ENCODE measurements around the gene SLC4A3. TPM values are rescaled to one million over a fixed set of nuclear protein-coding genes. Genes with fewer than 3 reads are reported as not detected.

The SLC4A3 gene
- total and polyA plus RNA-seq, 2 of the 13 experiments (the other 11 are each of a cell fraction or from before 2014, with no cell fraction given): 0.18 to 0.95 TPM

DNA sequence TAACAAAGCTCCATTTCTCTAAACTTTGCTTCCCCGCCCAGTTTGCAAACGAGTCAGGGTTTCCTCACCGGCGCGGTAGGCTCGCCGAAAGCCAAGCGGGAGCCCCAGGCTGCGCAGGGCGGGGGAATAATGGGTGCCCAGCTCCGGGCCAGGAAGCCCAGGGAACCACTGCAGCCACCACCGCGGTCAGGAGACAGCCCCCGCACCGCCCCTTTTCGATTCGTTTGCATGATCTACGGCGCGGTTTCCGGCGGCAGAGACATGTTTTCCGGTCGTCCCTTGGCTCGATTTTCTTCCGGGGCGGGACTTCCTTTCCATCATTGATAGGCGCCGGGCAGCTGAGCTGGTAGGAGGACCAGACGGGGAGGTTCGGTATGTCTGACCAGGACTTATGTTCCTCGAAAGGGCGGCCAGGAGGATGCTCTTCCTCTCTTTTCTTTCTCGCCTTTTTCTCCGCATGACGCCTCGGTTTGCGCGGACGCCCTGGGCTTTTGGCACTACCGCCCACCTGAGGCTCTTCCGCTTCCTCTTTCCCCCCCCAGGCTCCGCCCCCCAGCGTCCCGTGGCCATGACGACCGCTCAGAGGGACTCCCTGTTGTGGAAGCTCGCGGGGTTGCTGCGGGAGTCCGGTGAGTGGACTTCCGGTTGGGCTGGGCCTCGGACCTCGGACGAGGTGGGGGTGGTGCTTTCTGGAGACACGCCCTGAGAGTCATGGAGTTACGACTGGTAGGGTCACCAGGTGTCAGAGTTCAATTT, 29.7 kb upstream of the SLC4A3 start, which contains the start of gene STK11IP (continued):
- no peak for TF ChIP-seq ZNF441 (CRISPR knock-in tag; IDR thresholded peaks at IDR 0.05; ENCODE audit: borderline replicate concordance)
- TF ChIP-seq ZNF546 (CRISPR knock-in tag; conservative IDR thresholded peaks at IDR 0.05): 0 out of 2 replicates have a peak, but pooled peaks have one; percentile 61
- TF ChIP-seq SP140L (CRISPR knock-in tag; IDR thresholded peaks at IDR 0.05; ENCODE audit: borderline replicate concordance): peak; percentile 67; the same call in 1 of the 2 replicates
- TF ChIP-seq ZNF776 (CRISPR knock-in tag; IDR thresholded peaks at IDR 0.05): no peak
- peak; percentile 59; the same call in 1 of the 2 replicates for TF ChIP-seq PPARG (CRISPR knock-in tag; conservative IDR thresholded peaks at IDR 0.05)
- 0 out of 2 replicates have a peak, but pooled peaks have one; percentile 23 for TF ChIP-seq TOPORS (CRISPR knock-in tag; IDR thresholded peaks at IDR 0.05)
- TF ChIP-seq, protein P1, sequence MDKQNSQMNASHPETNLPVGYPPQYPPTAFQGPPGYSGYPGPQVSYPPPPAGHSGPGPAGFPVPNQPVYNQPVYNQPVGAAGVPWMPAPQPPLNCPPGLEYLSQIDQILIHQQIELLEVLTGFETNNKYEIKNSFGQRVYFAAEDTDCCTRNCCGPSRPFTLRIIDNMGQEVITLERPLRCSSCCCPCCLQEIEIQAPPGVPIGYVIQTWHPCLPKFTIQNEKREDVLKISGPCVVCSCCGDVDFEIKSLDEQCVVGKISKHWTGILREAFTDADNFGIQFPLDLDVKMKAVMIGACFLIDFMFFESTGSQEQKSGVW (CRISPR knock-in tag; IDR thresholded peaks at IDR 0.05; ENCODE audit: borderline replicate concordance): no peak
- TF ChIP-seq SALL1 (CRISPR knock-in tag; IDR thresholded peaks at IDR 0.05): peak; percentile 59
- TF ChIP-seq ZNF775 (CRISPR knock-in tag; IDR thresholded peaks at IDR 0.05; ENCODE audit: borderline replicate concordance): no peak
- peak; percentile 65; the same call in 1 of the 2 replicates for TF ChIP-seq RXRB (CRISPR knock-in tag; IDR thresholded peaks at IDR 0.05; ENCODE audit: borderline replicate concordance)
- TF ChIP-seq FOXC1 (CRISPR knock-in tag; IDR thresholded peaks at IDR 0.05; ENCODE audit: borderline replicate concordance): peak; percentile 58; the same call in 1 of the 2 replicates
- TF ChIP-seq SOX6 (IDR thresholded peaks at IDR 0.05): no peak
- TF ChIP-seq SOX6 (CRISPR knock-in tag; IDR thresholded peaks at IDR 0.05): peak; percentile 76; the same call in 1 of the 2 replicates
- no peak for TF ChIP-seq KAT2B (IDR thresholded peaks at IDR 0.05; ENCODE audit: borderline replicate concordance, low read depth, low read length)
- TF ChIP-seq, protein P2, sequence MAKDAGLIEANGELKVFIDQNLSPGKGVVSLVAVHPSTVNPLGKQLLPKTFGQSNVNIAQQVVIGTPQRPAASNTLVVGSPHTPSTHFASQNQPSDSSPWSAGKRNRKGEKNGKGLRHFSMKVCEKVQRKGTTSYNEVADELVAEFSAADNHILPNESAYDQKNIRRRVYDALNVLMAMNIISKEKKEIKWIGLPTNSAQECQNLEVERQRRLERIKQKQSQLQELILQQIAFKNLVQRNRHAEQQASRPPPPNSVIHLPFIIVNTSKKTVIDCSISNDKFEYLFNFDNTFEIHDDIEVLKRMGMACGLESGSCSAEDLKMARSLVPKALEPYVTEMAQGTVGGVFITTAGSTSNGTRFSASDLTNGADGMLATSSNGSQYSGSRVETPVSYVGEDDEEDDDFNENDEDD (CRISPR knock-in tag; IDR thresholded peaks at IDR 0.05; ENCODE audit: borderline replicate concordance): peak; percentile 58; the same call in 1 of the 2 replicates
- no peak for TF ChIP-seq ZNF484 (CRISPR knock-in tag; IDR thresholded peaks at IDR 0.05; ENCODE audit: borderline replicate concordance, low read depth)
- TF ChIP-seq TCF7L2 (IDR thresholded peaks at IDR 0.05; ENCODE audit: low read depth, low read length): no peak
- TF ChIP-seq PHF5A (CRISPR knock-in tag; IDR thresholded peaks at IDR 0.05; ENCODE audit: low read depth, unreplicated experiment): peak; percentile 56
- TF ChIP-seq ONECUT2 (CRISPR knock-in tag; IDR thresholded peaks at IDR 0.05): peak; percentile 2
- TF ChIP-seq, protein P3, sequence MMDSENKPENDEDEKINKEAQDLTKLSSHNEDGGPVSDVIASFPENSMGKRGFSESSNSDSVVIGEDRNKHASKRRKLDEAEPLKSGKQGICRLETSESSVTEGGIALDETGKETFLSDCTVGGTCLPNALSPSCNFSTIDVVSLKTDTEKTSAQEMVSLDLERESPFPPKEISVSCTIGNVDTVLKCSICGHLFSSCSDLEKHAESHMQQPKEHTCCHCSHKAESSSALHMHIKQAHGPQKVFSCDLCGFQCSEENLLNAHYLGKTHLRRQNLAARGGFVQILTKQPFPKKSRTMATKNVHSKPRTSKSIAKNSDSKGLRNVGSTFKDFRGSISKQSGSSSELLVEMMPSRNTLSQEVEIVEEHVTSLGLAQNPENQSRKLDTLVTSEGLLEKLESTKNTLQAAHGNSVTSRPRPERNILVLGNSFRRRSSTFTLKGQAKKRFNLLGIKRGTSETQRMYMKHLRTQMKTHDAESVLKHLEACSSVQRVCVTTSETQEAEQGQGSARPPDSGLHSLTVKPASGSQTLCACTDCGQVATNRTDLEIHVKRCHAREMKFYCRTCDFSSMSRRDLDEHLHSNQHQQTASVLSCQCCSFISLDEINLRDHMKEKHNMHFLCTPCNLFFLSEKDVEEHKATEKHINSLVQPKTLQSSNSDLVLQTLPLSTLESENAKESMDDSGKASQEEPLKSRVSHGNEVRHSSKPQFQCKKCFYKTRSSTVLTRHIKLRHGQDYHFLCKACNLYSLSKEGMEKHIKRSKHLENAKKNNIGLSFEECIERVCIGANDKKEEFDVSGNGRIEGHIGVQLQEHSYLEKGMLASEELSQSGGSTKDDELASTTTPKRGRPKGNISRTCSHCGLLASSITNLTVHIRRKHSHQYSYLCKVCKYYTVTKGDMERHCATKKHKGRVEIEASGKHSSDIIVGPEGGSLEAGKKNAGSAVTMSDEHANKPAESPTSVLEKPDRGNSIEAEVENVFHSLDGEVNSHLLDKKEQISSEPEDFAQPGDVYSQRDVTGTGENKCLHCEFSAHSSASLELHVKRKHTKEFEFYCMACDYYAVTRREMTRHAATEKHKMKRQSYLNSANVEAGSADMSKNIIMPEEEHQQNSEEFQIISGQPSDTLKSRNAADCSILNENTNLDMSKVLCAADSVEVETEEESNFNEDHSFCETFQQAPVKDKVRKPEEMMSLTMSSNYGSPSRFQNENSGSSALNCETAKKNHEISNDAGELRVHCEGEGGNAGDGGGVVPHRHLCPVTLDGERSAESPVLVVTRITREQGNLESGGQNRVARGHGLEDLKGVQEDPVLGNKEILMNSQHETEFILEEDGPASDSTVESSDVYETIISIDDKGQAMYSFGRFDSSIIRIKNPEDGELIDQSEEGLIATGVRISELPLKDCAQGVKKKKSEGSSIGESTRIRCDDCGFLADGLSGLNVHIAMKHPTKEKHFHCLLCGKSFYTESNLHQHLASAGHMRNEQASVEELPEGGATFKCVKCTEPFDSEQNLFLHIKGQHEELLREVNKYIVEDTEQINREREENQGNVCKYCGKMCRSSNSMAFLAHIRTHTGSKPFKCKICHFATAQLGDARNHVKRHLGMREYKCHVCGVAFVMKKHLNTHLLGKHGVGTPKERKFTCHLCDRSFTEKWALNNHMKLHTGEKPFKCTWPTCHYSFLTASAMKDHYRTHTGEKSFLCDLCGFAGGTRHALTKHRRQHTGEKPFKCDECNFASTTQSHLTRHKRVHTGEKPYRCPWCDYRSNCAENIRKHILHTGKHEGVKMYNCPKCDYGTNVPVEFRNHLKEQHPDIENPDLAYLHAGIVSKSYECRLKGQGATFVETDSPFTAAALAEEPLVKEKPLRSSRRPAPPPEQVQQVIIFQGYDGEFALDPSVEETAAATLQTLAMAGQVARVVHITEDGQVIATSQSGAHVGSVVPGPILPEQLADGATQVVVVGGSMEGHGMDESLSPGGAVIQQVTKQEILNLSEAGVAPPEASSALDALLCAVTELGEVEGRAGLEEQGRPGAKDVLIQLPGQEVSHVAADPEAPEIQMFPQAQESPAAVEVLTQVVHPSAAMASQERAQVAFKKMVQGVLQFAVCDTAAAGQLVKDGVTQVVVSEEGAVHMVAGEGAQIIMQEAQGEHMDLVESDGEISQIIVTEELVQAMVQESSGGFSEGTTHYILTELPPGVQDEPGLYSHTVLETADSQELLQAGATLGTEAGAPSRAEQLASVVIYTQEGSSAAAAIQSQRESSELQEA (CRISPR knock-in tag; IDR thresholded peaks at IDR 0.05; ENCODE audit: not compliant biosample characterization): peak; percentile 75
